ENCODE data around the gene COL4A4. TPM values are rescaled to one million over a fixed set of nuclear protein-coding genes. Genes with fewer than 3 reads are reported as not detected.

Gene COL4A4
- total and polyA plus RNA-seq, 2 of the 13 experiments (the other 11 are each of a cell fraction or from before 2014, with no cell fraction given): not detected

DNA sequence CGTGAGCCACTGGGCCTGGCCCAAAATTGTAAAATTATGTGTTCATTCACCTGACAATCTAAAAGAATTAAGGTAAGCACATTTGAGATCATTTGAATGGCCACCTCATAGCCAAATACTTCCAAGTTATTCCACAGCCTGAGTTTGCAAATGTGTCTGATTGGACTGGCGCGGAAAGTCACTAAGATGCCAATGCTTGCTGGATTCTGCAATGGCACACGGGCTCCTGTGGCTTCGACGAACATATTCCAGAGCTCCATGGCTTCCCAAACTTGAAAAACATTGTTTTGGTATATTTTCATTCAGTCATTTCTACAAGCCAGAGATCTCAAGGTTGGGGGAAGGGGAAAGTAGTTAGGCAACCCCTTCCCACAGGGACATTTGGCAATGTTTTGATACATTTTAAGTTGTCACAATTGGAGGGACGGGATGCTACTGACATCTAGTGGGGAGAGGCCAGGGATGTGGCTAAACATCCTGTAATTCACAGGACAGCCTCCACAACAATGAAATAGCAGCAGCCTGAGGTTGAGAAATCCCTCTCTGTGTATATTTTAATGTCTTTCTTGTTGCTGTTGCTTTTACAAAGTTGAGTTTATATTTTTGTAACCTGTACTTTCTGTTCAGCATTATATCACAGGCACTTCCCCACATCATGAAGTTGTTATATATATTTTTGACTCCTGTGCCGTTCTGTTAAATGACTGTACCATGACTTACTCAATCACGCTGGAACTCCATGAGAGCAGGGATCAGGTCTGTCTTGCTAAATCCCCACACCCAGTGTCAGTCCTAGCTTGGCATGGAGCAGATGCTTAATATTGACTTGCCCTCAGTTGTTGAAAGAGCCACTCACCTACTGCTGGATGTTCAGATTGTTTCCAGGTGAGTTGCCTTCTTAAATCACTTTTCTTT is 56.9 kb downstream of the COL4A4 start (continued):
- TF ChIP-seq, protein P1, sequence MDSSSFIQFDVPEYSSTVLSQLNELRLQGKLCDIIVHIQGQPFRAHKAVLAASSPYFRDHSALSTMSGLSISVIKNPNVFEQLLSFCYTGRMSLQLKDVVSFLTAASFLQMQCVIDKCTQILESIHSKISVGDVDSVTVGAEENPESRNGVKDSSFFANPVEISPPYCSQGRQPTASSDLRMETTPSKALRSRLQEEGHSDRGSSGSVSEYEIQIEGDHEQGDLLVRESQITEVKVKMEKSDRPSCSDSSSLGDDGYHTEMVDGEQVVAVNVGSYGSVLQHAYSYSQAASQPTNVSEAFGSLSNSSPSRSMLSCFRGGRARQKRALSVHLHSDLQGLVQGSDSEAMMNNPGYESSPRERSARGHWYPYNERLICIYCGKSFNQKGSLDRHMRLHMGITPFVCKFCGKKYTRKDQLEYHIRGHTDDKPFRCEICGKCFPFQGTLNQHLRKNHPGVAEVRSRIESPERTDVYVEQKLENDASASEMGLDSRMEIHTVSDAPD (CRISPR knock-in tag; IDR thresholded peaks at IDR 0.05): no peak
- TF ChIP-seq, protein P2, sequence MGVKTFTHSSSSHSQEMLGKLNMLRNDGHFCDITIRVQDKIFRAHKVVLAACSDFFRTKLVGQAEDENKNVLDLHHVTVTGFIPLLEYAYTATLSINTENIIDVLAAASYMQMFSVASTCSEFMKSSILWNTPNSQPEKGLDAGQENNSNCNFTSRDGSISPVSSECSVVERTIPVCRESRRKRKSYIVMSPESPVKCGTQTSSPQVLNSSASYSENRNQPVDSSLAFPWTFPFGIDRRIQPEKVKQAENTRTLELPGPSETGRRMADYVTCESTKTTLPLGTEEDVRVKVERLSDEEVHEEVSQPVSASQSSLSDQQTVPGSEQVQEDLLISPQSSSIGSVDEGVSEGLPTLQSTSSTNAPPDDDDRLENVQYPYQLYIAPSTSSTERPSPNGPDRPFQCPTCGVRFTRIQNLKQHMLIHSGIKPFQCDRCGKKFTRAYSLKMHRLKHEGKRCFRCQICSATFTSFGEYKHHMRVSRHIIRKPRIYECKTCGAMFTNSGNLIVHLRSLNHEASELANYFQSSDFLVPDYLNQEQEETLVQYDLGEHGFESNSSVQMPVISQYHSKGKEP (CRISPR knock-in tag; IDR thresholded peaks at IDR 0.05): no peak
- TF ChIP-seq, protein P3, sequence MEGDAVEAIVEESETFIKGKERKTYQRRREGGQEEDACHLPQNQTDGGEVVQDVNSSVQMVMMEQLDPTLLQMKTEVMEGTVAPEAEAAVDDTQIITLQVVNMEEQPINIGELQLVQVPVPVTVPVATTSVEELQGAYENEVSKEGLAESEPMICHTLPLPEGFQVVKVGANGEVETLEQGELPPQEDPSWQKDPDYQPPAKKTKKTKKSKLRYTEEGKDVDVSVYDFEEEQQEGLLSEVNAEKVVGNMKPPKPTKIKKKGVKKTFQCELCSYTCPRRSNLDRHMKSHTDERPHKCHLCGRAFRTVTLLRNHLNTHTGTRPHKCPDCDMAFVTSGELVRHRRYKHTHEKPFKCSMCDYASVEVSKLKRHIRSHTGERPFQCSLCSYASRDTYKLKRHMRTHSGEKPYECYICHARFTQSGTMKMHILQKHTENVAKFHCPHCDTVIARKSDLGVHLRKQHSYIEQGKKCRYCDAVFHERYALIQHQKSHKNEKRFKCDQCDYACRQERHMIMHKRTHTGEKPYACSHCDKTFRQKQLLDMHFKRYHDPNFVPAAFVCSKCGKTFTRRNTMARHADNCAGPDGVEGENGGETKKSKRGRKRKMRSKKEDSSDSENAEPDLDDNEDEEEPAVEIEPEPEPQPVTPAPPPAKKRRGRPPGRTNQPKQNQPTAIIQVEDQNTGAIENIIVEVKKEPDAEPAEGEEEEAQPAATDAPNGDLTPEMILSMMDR (CRISPR knock-in tag; IDR thresholded peaks at IDR 0.05): peak; percentile 94
- TF ChIP-seq ZNF841 (CRISPR knock-in tag; IDR thresholded peaks at IDR 0.05; ENCODE audit: borderline replicate concordance) (no peak), KIAA2018 (CRISPR knock-in tag; IDR thresholded peaks at IDR 0.05; ENCODE audit: borderline replicate concordance) (no peak), ZFP36L2 (CRISPR knock-in tag; IDR thresholded peaks at IDR 0.05) (no peak), DRAP1 (CRISPR knock-in tag; IDR thresholded peaks at IDR 0.05) (no peak), ZNF749 (CRISPR knock-in tag; IDR thresholded peaks at IDR 0.05; ENCODE audit: borderline replicate concordance) (no peak), FUBP1 (CRISPR knock-in tag; IDR thresholded peaks at IDR 0.05; ENCODE audit: borderline replicate concordance) (no peak), HDAC6 (IDR thresholded peaks at IDR 0.05; ENCODE audit: low read depth, low read length) (no peak), MTF1 (CRISPR knock-in tag; IDR thresholded peaks at IDR 0.05) (no peak)

Measured in HepG2 (cell line).